H1 (cell line): ENCODE results near the gene NT5DC3. TPM values are rescaled to one million over a fixed set of nuclear protein-coding genes. Genes with fewer than 3 reads are reported as not detected.

Experiments
- BRCA1 ChIP-seq: IDR thresholded peaks from 2 replicates; pipeline ENCODE4 v1.6.1; 2012; ENCODE audit warnings: low read depth, low read length, improper control_type of control experiment
- CTBP2 ChIP-seq: IDR thresholded peaks from 2 replicates; pipeline ENCODE4 v1.7.0; 2011; ENCODE audit warnings: borderline replicate concordance, mild to moderate bottlenecking, moderate library complexity, mixed read lengths, low read length; ENCODE audit not compliant: insufficient read depth, insufficient read length
- JUND ChIP-seq: IDR thresholded peaks from 2 replicates; pipeline ENCODE4 v1.6.1; 2011; ENCODE audit warnings: mild to moderate bottlenecking, improper control_type of control experiment, low read length
- RNF2 ChIP-seq: fragments of 200-900, 300-1000 bp; sonication (generic); IDR thresholded peaks from 2 replicates; pipeline ENCODE4 v1.7.1; 2016; ENCODE audit warnings: borderline replicate concordance, low read depth, mild to moderate bottlenecking, antibody characterized with exemption, low read length; ENCODE audit not compliant: poor library complexity, severe bottlenecking; ENCODE audit errors: missing control alignments
- SUZ12 ChIP-seq: fragments of 200-600 bp; sonication (generic); IDR thresholded peaks from 2 replicates; pipeline ENCODE4 v1.6.1; 2012; ENCODE audit warnings: mild to moderate bottlenecking, inconsistent platforms, low read length, moderate library complexity, mixed read lengths
- polyA plus RNA-seq, 7 experiments: library from polyadenylated mRNA; depleted of rRNA in 3 of 7; stranded (reverse) in 5 of 7; unstranded in 2 of 7; fragments of >200 nt in 5 of 7; fragments of 200-250 nt in 2 of 7; gene quantifications; 1 replicate in 5 of 7; 2 replicates in 1 of 7; 4 replicates in 1 of 7; pipeline versions ENCODE4 v1.2.1 to v1.2.3, GENCODE V29; 2011 to 2013; ENCODE audit warnings: missing spikeins in 2 of 7, mixed read lengths in 2 of 7
- total RNA-seq: library from RNA; stranded (reverse); fragmentation: NEBNext Ultra II Directional; extraction: Animal tissue kit (Norgen Biotek cat#: 25700); gene quantifications from 2 replicates; pipeline ENCODE4 v1.2.1, GENCODE V29; 2021

The NT5DC3 gene
- total and polyA plus RNA-seq, 2 of the 8 experiments (the other 6 are each of a cell fraction or from before 2014, with no cell fraction given) = 5.4 to 14.8 TPM

DNA sequence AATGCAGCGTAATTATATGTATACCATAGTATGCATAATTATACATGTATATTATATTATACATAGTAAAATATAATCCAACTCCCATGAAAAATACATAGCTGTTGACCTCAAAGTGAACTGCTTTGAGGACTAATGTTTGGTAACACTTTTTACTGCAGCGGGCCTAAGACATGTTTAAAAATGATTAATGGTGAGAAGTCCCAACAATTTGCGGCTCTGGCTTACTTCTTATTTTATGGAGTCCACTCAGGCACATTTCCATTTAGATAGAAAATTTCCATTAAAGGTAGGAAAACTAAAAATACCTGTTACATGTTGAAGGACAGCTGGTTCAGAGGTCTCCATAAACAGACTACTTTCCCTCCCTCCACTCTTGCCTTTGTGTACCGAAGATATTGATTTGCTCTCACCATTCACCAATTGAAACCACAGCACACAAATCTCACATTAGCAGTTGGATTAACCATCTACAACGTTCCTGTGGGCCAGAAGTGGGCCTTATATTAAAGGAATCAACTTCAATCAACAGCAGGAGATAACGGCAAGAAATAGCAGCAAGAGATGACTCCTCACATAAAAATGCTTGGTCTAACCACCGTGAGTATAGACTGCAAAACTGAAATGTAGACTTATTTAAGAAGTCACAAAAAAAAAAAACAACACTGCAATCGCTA, 14.1 kb upstream of the NT5DC3 start (continued):
- TF ChIP-seq RNF2 (no peak), BRCA1 (no peak), JUND (no peak), CTBP2 (no peak), SUZ12 (no peak)
